ENCODE data around the gene ITK.

ITK gene

GRCh38 chr5:157284458-157285212 is 104.0 kb downstream of the ITK start:
- no peak for DNase-seq

- DNase-seq, result no peak
Measured at GRCh38 chr5:157285310-157286035, 104.8 kb downstream of the ITK start.

- no peak for DNase-seq
Measured at GRCh38 chr5:157286761-157287211, 106.1 kb downstream of the ITK start.

GRCh38 chr5:157288405-157289163 is 107.9 kb downstream of the ITK start:
- DNase-seq, result no peak

GRCh38 chr5:157289164-157289819 is 108.7 kb downstream of the ITK start:
- DNase-seq, result no peak

GRCh38 chr5:157290156-157290980 is 109.7 kb downstream of the ITK start:
- DNase-seq, result no peak

GRCh38 chr5:157290981-157291711 is 110.5 kb downstream of the ITK start:
- DNase-seq, result no peak

- DNase-seq, result no peak
Measured at GRCh38 chr5:157292599-157292998, 112.0 kb downstream of the ITK start.

GRCh38 chr5:157294407-157295091 is 113.9 kb downstream of the ITK start:
- DNase-seq, result no peak

GRCh38 chr5:157295247-157295646 is 114.6 kb downstream of the ITK start:
- no peak for DNase-seq

- no peak for DNase-seq
Measured at GRCh38 chr5:157300564-157300963, 119.9 kb downstream of the ITK start.

GRCh38 chr5:157301066-157301465 is 120.4 kb downstream of the ITK start:
- no peak for DNase-seq

GRCh38 chr5:157303023-157303422 is 122.4 kb downstream of the ITK start:
- DNase-seq, result no peak

GRCh38 chr5:157303667-157304327 is 123.2 kb downstream of the ITK start:
- no peak for DNase-seq

All from Kasumi-1 (cell line).